Activated T-cell treated with anti-CD3 and anti-CD28 coated beads, Interleukin-2, amount 50 U/mL, for 72 hours (primary cell): ENCODE measurements around the gene TRAP1. TPM values are rescaled to one million over a fixed set of nuclear protein-coding genes. Genes with fewer than 3 reads are reported as not detected.
A peak's percentile ranks its signal among the peaks of the same experiment; 100 is the strongest.
"Not testable (repeated sequence)": the region's sequence is repeated elsewhere in the genome, so short reads cannot be mapped to it uniquely, and the experiment has no call there.

ENCODE experiments used
- ATAC-seq, 2 donors: fragments of 150-1000 bp; cut with Tn5 transposase; replicated peaks in 1 of 2; 2 replicates each; pipeline ENCODE4 v1.10.0; 2021; ENCODE audit warnings: moderate library complexity in 2 of 2, mild to moderate bottlenecking in 1 of 2
- DNase-seq, 2 donors: peaks; one replicate each; pipeline ENCODE4 v3.0.0; 2021 to 2022; ENCODE audit warnings: mixed read lengths in 1 of 2
- H3K27ac Mint-ChIP-seq: one replicate; pipeline ENCODE4 v1.8.0; 2022; ENCODE audit warnings: mild to moderate bottlenecking, moderate library complexity, mixed read lengths
- H3K27me3 Mint-ChIP-seq: one replicate; pipeline ENCODE4 v1.8.0; 2022; ENCODE audit warnings: low read depth, mixed read lengths
- H3K36me3 Mint-ChIP-seq, 2 donors: one replicate each; pipeline ENCODE4 v1.8.0; 2022; ENCODE audit warnings: mixed read lengths in 2 of 2, mild to moderate bottlenecking in 1 of 2; ENCODE audit not compliant: insufficient read depth in 2 of 2
- H3K4me1 Mint-ChIP-seq: one replicate; pipeline ENCODE4 v1.8.0; 2022; ENCODE audit warnings: low read depth, mixed read lengths
- H3K4me3 Mint-ChIP-seq, 2 donors: one replicate each; pipeline ENCODE4 v1.8.0; 2022; ENCODE audit warnings: mild to moderate bottlenecking in 2 of 2, mixed read lengths in 2 of 2, moderate library complexity in 2 of 2
- H3K9me3 Mint-ChIP-seq, 2 donors: one replicate each; pipeline ENCODE4 v1.8.0; 2022; ENCODE audit warnings: mixed read lengths in 2 of 2
- total RNA-seq, 2 donors: library from RNA; stranded (reverse); gene quantifications; one replicate each; pipeline ENCODE4 v1.2.3, GENCODE V29; 2022

The TRAP1 gene
- total RNA-seq, 2 donors from 2014 or later: 181 to 189 TPM

DNA sequence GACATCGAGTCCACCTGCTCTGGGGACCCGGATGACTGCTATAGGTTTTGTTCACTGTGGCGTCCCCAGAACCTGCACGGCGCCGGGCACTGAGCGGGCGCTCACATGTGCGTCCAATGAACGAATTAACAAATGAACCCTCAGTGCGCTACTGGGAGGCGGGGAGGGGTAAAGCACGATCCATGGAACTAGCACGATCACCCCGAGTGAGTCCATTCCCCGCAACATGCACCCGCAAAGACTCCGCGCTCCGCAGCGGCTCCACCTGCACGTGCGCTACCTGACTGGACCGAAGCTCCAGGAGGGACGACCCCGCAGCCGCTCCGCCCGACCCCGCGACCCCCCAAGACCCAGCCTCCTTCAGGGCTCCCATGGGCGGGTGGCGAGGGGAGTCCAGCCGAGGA lies 491 bp downstream of the TRAP1 start:
- Mint-ChIP-seq H3K27ac (peak overlapping the region; percentile 88), H3K4me3 (peak overlapping the region; percentile 91 to 93), H3K36me3 (peaks cover 0 to 7% of the 10 kb centered on the region in 2 donors), H3K27me3 (no peaks in the 10 kb centered on the region), H3K9me3 (no peaks in the 10 kb centered on the region), H3K4me1 (peaks cover 47% of the 10 kb centered on the region)
- ATAC-seq (peak; percentile 26 to 35), DNase-seq (peak; percentile 38 to 40)

DNA sequence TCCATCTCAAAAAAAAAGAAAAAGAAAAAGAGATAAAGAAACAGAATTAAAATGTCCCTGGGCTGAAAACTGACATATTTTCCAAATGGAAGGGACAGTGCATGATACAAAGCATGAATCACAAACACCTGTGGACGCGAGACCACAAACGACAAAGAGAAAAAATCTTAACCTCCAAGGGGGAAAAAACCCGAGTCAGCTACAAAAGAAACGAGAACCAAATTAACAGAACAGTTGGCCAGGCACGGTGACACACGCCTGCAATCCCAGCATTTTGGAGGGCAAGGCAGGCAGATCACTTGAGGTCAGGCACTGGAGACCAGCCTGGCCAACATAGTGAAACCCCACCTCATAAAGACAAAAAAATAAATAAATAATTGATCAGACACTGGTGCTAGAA lies 1.9 kb downstream of the TRAP1 start:
- Mint-ChIP-seq H3K27me3 (no peaks in the 10 kb centered on the region), H3K4me3 (peak overlapping the region; percentile 56 to 91), H3K36me3 (peaks cover 0 to 7% of the 10 kb centered on the region in 2 donors), H3K27ac (no peak overlapping the region), H3K9me3 (no peaks in the 10 kb centered on the region), H3K4me1 (peaks cover 47% of the 10 kb centered on the region)
- ATAC-seq (no peak), DNase-seq (no peak)

- not testable (repeated sequence) for H3K27ac Mint-ChIP-seq, H3K36me3 Mint-ChIP-seq, ATAC-seq, H3K27me3 Mint-ChIP-seq, DNase-seq, H3K9me3 Mint-ChIP-seq
- H3K4me1 Mint-ChIP-seq: peaks cover 47% of the 10 kb centered on the region
- H3K4me3 Mint-ChIP-seq: peak overlapping the region in 1 of 2 donors; percentile 10
These were observed 2.9 kb downstream of the TRAP1 start for GRCh38 chr16:3714378-3714777.

DNA sequence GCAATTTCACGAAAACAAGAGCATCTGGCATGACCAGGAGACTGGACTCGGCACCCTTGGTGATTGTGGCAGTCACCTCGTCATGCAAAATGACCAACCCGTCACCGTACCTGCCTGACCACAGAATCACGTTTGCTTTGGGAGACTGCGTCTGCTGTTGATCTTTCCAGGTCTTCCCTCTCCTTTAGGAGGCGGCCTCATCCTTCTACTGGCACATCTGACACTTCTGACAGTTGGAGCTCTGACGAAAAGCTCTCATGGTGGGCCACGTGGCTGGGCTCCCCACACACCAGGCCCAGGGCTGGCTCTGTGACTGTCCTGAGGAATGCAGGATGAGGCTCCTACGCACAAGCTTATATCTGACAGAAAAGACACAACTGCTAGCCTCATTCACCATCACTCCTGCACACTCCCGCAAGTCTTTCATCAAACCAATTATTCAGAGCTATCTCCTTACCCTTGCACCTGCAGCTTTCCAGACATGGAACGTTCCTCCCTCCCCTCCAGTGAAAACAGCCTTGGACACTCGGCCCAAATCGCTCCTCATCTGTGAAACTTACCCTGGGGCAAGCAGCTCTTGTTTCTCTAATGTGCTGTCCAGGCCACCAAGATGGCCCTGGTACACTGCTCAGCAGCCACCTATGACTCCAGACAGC lies 3.6 kb downstream of the TRAP1 start:
- no peak for DNase-seq
- ATAC-seq: no peak
- Mint-ChIP-seq H3K9me3 (no peaks in the 10 kb centered on the region), H3K4me1 (peaks cover 47% of the 10 kb centered on the region), H3K36me3 (peaks cover 0 to 9% of the 10 kb centered on the region in 2 donors), H3K27ac (no peak overlapping the region), H3K4me3 (no peak overlapping the region), H3K27me3 (no peaks in the 10 kb centered on the region)

- Mint-ChIP-seq H3K4me1 (peaks cover 42% of the 10 kb centered on the region), H3K27ac (no peak overlapping the region), H3K27me3 (no peaks in the 10 kb centered on the region), H3K9me3 (no peaks in the 10 kb centered on the region), H3K4me3 (no peak overlapping the region), H3K36me3 (peaks cover 0 to 9% of the 10 kb centered on the region in 2 donors)
- ATAC-seq: no peak
- no peak for DNase-seq
These were observed 4.4 kb downstream of the TRAP1 start for GRCh38 chr16:3712861-3713372.

DNA sequence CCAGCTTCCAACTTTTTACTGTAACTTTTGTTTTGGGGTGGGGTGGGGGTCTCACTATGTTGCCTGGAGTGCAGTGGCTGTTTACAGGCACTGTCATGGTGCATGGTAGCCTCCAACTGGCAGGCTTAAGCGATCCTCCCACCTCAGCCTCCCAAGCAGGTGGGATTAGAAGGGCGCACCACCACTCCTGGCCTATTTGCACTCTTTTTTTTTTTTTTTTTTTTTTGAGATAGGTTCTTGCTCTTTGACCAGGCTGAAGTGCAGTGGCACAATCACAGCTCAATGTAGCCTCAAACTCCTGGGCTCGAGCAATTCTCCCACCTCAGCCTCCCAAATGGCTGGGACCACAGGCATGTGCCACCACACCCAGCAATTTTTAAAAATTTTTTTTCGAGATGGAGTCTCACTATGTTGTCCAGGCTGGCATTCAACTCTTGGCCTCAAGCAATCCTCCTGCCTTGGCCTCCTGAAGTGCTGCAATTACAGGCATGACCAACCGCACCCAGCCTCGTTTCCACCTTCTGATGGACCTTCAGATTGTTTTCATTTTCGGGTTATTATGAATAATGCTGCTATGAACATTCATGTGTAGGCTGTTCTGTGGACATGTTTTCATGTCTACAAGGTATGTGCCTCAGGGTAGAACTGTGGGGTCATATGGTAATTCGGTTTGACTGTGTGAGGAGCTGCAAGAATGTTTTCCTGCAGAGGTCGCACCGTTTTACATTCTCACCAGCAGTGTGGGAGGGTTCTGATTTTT lies 10.9 kb downstream of the TRAP1 start:
- no peak for DNase-seq
- Mint-ChIP-seq H3K27ac (no peak overlapping the region), H3K27me3 (no peaks in the 10 kb centered on the region), H3K4me1 (no peaks in the 10 kb centered on the region), H3K9me3 (no peaks in the 10 kb centered on the region), H3K4me3 (no peak overlapping the region), H3K36me3 (peaks cover 0 to 10% of the 10 kb centered on the region in 2 donors)
- no peak for ATAC-seq

DNA sequence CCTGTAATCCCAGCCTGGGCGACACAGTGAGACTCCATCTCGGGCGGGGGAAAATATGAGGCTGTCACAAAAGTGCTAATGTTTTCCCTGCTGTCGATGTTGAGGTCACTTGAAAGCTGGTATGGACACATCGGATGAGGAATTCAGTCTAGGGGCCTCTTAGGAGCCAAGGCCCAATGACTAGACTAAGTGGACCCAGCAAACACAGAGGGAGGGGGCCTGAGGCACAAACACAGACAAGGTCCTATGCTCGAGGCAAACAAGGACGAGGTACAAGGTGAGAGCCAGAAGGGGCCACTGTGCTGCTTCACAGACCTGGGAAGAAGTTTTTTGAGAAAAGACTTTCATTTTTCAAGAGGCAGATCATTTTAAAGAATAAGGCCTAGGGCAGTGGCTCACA lies 15.2 kb downstream of the TRAP1 start:
- no peak for ATAC-seq
- Mint-ChIP-seq H3K4me1 (peaks cover 7% of the 10 kb centered on the region), H3K27me3 (no peaks in the 10 kb centered on the region)

GRCh38 chr16:3701531-3701930 lies 15.8 kb downstream of the TRAP1 start:
- Mint-ChIP-seq H3K9me3 (no peaks in the 10 kb centered on the region), H3K4me3 (no peak overlapping the region), H3K27ac (no peak overlapping the region), H3K36me3 (peaks cover 0 to 6% of the 10 kb centered on the region in 2 donors), H3K27me3 (no peaks in the 10 kb centered on the region), H3K4me1 (peaks cover 7% of the 10 kb centered on the region)
- ATAC-seq (no peak), DNase-seq (no peak)

More for the DNA sequence above, 15.2 kb downstream of the TRAP1 start:
- DNase-seq: no peak
- H3K9me3 Mint-ChIP-seq: no peaks in the 10 kb centered on the region
- H3K27ac Mint-ChIP-seq: no peak overlapping the region
- no peak overlapping the region for H3K4me3 Mint-ChIP-seq
- H3K36me3 Mint-ChIP-seq: peaks cover 0 to 6% of the 10 kb centered on the region in 2 donors

DNA sequence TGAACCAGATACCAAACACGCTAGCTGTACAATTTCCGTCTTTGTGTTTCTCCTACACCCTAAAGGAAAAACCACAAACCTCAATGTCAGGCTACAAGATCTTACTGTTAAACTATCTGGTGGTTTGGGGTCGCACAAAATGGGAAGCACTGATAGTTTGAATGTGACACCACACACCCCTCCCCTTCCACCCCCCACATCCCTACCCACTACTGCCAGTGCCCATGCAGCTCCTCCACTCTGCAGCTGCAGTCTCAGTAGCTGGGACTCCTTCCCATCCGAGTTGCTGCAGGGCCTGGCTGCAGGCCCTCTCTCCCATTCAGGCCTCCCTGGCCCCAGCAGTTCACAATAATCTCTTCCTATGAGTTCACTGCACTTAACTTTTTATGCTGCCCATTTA lies 18.4 kb downstream of the TRAP1 start:
- no peak overlapping the region for H3K27ac Mint-ChIP-seq
- no peak for DNase-seq
- peaks cover 0 to 6% of the 10 kb centered on the region in 2 donors for H3K36me3 Mint-ChIP-seq
- H3K4me3 Mint-ChIP-seq: no peak overlapping the region
- peaks cover 18% of the 10 kb centered on the region for H3K4me1 Mint-ChIP-seq
- H3K27me3 Mint-ChIP-seq: no peaks in the 10 kb centered on the region
- no peaks in the 10 kb centered on the region for H3K9me3 Mint-ChIP-seq
- ATAC-seq: no peak

DNA sequence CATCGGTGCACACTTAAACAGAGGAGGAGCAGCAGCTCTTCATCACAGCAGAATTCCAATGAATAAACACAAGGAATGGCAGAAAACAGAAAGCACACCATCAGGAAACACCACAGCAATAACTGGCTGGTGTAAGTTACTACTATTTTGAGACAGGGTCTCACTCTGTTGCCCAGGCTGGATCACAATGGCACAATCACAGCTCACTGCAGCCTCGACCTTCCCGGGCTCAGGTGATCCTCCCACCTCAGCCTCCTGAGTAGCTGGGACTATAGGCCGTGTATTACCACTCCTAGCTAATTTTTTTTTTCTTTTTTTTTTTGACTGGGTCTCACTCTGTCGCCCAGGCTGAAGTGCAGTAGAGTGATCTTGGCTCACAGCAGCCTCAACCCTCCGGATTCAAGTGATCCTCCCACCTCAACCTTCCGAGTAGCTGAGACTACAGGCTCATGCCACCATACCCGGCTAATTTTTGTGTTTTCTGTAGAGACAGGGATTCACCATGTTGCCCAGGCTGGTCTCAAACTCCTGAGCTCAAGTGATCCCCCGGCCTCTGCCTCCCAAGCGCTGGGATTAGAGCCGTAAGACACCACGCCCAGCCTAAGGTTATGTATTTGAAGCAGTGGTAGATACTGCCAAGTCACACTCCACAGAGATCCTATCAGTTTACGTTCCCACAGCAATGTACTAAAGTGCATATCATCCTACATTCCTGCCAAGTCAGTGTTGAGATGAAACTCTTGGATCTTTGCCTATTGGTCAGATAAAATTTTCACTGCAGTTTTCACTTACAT lies 20.7 kb downstream of the TRAP1 start:
- Mint-ChIP-seq H3K27me3 (no peaks in the 10 kb centered on the region), H3K36me3 (peaks cover 0 to 3% of the 10 kb centered on the region in 2 donors), H3K4me1 (peaks cover 21% of the 10 kb centered on the region), H3K4me3 (no peak overlapping the region), H3K27ac (no peak overlapping the region), H3K9me3 (no peaks in the 10 kb centered on the region)
- no peak for ATAC-seq
- no peak for DNase-seq

GRCh38 chr16:3695610-3696369 lies 21.5 kb downstream of the TRAP1 start:
- Mint-ChIP-seq H3K4me3 (no peak overlapping the region), H3K27me3 (no peaks in the 10 kb centered on the region), H3K4me1 (peaks cover 22% of the 10 kb centered on the region), H3K27ac (peak overlapping the region; percentile 22), H3K9me3 (no peaks in the 10 kb centered on the region), H3K36me3 (peaks cover 0 to 3% of the 10 kb centered on the region in 2 donors)
- ATAC-seq (no peak), DNase-seq (no peak)

DNA sequence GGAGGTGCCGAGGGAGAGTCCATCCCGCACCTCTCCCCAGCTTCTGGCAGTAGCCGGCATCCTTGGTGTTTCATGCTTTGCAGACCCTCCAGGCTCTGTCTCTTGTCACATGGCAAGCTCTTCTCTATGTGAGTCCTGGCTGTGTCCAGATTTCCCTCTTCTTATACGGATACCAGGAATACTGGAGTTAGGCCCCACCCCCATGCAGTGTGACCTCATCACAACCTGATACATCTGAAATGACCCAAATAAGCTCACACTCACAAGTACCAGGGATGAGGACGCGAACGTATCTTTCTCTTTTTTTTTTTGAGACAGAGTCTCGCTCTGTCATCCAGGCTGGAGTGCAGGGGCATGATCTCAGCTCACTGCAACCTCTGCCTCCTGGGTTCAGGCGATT lies 23.3 kb downstream of the TRAP1 start:
- Mint-ChIP-seq H3K4me1 (peaks cover 23% of the 10 kb centered on the region), H3K4me3 (no peak overlapping the region), H3K27me3 (no peaks in the 10 kb centered on the region), H3K36me3 (peaks cover 0 to 3% of the 10 kb centered on the region in 2 donors), H3K9me3 (no peaks in the 10 kb centered on the region), H3K27ac (no peak overlapping the region)
- ATAC-seq: no peak
- DNase-seq: no peak
